OCI-LY3 (cell line): Measurements from ENCODE around the gene ACACA.

Experiments used
- CTCF ChIP-seq: fragments of 200-600, 300-600 bp; sonication (generic); IDR thresholded peaks from 2 replicates; pipeline ENCODE4 v1.5.1; 2014; ENCODE audit warnings: antibody characterized with exemption, low read length, low read depth
- EZH2phosphoT487 ChIP-seq: fragments of 200-600 bp; shearing (Covaris generic); IDR thresholded peaks from 2 replicates; pipeline ENCODE4 v1.6.1; 2018; ENCODE audit warnings: antibody characterized with exemption, mixed run types, low read depth

GRCh38 chr17:37056622-37057021 lies 350.0 kb downstream of the ACACA start:
- TF ChIP-seq CTCF (no peak), EZH2phosphoT487 (no peak)
